ENCODE data around the gene TXNDC17. TPM values are rescaled to one million over a fixed set of nuclear protein-coding genes. Genes with fewer than 3 reads are reported as not detected.
A peak's percentile ranks its signal among the peaks of the same experiment; 100 is the strongest.
"Not testable (repeated sequence)": the region's sequence is repeated elsewhere in the genome, so short reads cannot be mapped to it uniquely, and the experiment has no call there.

TXNDC17 gene
- 104 and 105 TPM in 2 replicates for total RNA-seq
- long read RNA-seq, transcript TXNDC17-202 (4 exons, 459 nt) = minor isoform, 8 of 50 reads
- long read RNA-seq, transcript TXNDC17-201 (4 exons, 2,219 nt) = major isoform, 37 of 50 reads
- long read RNA-seq, partial matches to known transcripts = 0 of 50 reads
- long read RNA-seq, other reads (novel, unspliced or antisense) = 2 of 50 reads

- Mint-ChIP-seq H3K36me3 (ENCODE audit: insufficient read depth) (peaks cover 5% of the 10 kb centered on the region), H3K4me1 (ENCODE audit: low read depth) (peaks cover 21% of the 10 kb centered on the region)
Measured at GRCh38 chr17:6640536-6641246, at the start of gene TXNDC17, which contains the start of gene KIAA0753. Gene TXNDC17 (plus strand): TSS chr17:6641060. CDS start chr17:6641083, 23 bp downstream. Gene KIAA0753 (minus strand): TSS chr17:6640711. CDS start chr17:6635103, 5,608 bp downstream.

GRCh38 chr17:6591599-6592158 lies 49.2 kb upstream of the TXNDC17 start:
- H3K36me3 Mint-ChIP-seq (ENCODE audit: insufficient read depth) = peaks cover 57% of the 10 kb centered on the region
- no peaks in the 10 kb centered on the region for H3K27me3 Mint-ChIP-seq
- DNase-seq (ENCODE audit: low spot score, unreplicated experiment) = no peak
- TF ChIP-seq CTCF (IDR thresholded peaks at IDR 0.05; ENCODE audit: unreplicated experiment) = no peak
- no peaks in the 10 kb centered on the region for H3K9me3 Mint-ChIP-seq (ENCODE audit: low read depth)
- peaks cover 16% of the 10 kb centered on the region for H3K4me1 Mint-ChIP-seq (ENCODE audit: low read depth)
- H3K4me3 Mint-ChIP-seq (ENCODE audit: low read depth) = peak overlapping the region; percentile 32
- peak overlapping the region; percentile 96 for H3K27ac Mint-ChIP-seq

More at GRCh38 chr17:6640536-6641246, at the start of gene TXNDC17, which contains the start of gene KIAA0753:
- Mint-ChIP-seq H3K9me3 (ENCODE audit: low read depth) (no peaks in the 10 kb centered on the region), H3K27ac (peak within 1 kb of the TSS; percentile 99), H3K27me3 (no peaks in the 10 kb centered on the region), H3K4me3 (ENCODE audit: low read depth) (peak within 1 kb of the TSS; percentile 95)
- TF ChIP-seq CTCF (IDR thresholded peaks at IDR 0.05; ENCODE audit: unreplicated experiment) = no peak
- peak; percentile 80 for DNase-seq (ENCODE audit: low spot score, unreplicated experiment)

GRCh38 chr17:6592173-6592572 lies 48.7 kb upstream of the TXNDC17 start:
- no peak for TF ChIP-seq CTCF (IDR thresholded peaks at IDR 0.05; ENCODE audit: unreplicated experiment)
- Mint-ChIP-seq H3K4me3 (ENCODE audit: low read depth) (peak overlapping the region; percentile 32), H3K27me3 (no peaks in the 10 kb centered on the region), H3K36me3 (ENCODE audit: insufficient read depth) (peaks cover 60% of the 10 kb centered on the region), H3K27ac (peak overlapping the region; percentile 96), H3K4me1 (ENCODE audit: low read depth) (peaks cover 16% of the 10 kb centered on the region), H3K9me3 (ENCODE audit: low read depth) (no peaks in the 10 kb centered on the region)
- DNase-seq (ENCODE audit: low spot score, unreplicated experiment) = no peak

GRCh38 chr17:6593371-6593770 lies 47.5 kb upstream of the TXNDC17 start:
- H3K4me1 Mint-ChIP-seq (ENCODE audit: low read depth) = peaks cover 25% of the 10 kb centered on the region
- H3K4me3 Mint-ChIP-seq (ENCODE audit: low read depth); H3K27me3 Mint-ChIP-seq; H3K27ac Mint-ChIP-seq; H3K9me3 Mint-ChIP-seq (ENCODE audit: low read depth); DNase-seq (ENCODE audit: low spot score, unreplicated experiment): not testable (repeated sequence)
- H3K36me3 Mint-ChIP-seq (ENCODE audit: insufficient read depth) = peaks cover 52% of the 10 kb centered on the region

GRCh38 chr17:6596081-6596480 lies 44.8 kb upstream of the TXNDC17 start:
- peak overlapping the region; percentile 45 for H3K27ac Mint-ChIP-seq
- TF ChIP-seq CTCF (IDR thresholded peaks at IDR 0.05; ENCODE audit: unreplicated experiment) = no peak
- H3K36me3 Mint-ChIP-seq (ENCODE audit: insufficient read depth) = peaks cover 37% of the 10 kb centered on the region
- no peaks in the 10 kb centered on the region for H3K9me3 Mint-ChIP-seq (ENCODE audit: low read depth)
- H3K4me1 Mint-ChIP-seq (ENCODE audit: low read depth) = peaks cover 37% of the 10 kb centered on the region
- no peak overlapping the region for H3K4me3 Mint-ChIP-seq (ENCODE audit: low read depth)
- no peaks in the 10 kb centered on the region for H3K27me3 Mint-ChIP-seq
- no peak for DNase-seq (ENCODE audit: low spot score, unreplicated experiment)

Measured in progenitor cell of endocrine pancreas (in vitro differentiated cells).